M059J (cell line): Measurements from ENCODE around the gene RPS6KA3. TPM values are rescaled to one million over a fixed set of nuclear protein-coding genes. Genes with fewer than 3 reads are reported as not detected.

ENCODE experiments used
- total RNA-seq: library from RNA; depleted of rRNA; stranded (reverse); fragments of >200 nt; shearing (Covaris generic); gene quantifications from 2 replicates; pipeline ENCODE4 v1.2.3, GENCODE V29; 2014; rRNA removed

RPS6KA3 gene
- total RNA-seq, 1 experiment from 2014 or later = 47.9 TPM

Other genes starting within 250 kb of the RPS6KA3 start
- gene MAP7D2, start 150.0 kb downstream of the RPS6KA3 start, total RNA-seq = 0.74 and 1.4 TPM in 2 replicates
- 33.0 and 56.4 TPM in 2 replicates for gene EIF1AX, start 125.1 kb downstream of the RPS6KA3 start, total RNA-seq